ENCODE results near the gene MAP3K19. TPM values are rescaled to one million over a fixed set of nuclear protein-coding genes. Genes with fewer than 3 reads are reported as not detected.

Gene MAP3K19
- total and polyA plus RNA-seq, 2 experiments from 2014 or later: not detected

GRCh38 chr2:134999521-134999920 is 47.7 kb downstream of the MAP3K19 start:
- Histone ChIP-seq H3K36me3 (replicated peaks; ENCODE audit: insufficient read depth, low read depth) (no peaks in the 10 kb centered on the region), H3K4me1 (ENCODE audit: insufficient read depth) (no peaks in the 10 kb centered on the region), H3K4me2 (no peak overlapping the region), H3K27me3 (no peaks in the 10 kb centered on the region), H3K9me3 (ENCODE audit: low read depth) (no peaks in the 10 kb centered on the region), H4K20me1 (ENCODE audit: insufficient read depth, poor library complexity, severe bottlenecking) (no peaks in the 10 kb centered on the region), H3K9me2 (replicated peaks; ENCODE audit: insufficient read depth) (no peaks in the 10 kb centered on the region), H3K27ac (no peak overlapping the region), H2AFZ (no peak overlapping the region), H3K79me2 (no peaks in the 10 kb centered on the region), H3K4me3 (no peak overlapping the region)
- 74% methylated on average over 2 of the region's 2 CpGs for WGBS (ENCODE audit: low lambda C conversion rate, missing lambda C conversion rate)
- DNase-seq (ENCODE audit: low spot score): no peak
- TF ChIP-seq EZH2phosphoT487 (IDR thresholded peaks at IDR 0.05; ENCODE audit: low read depth, severe bottlenecking, unreplicated experiment) (no peak), CTCF (IDR thresholded peaks at IDR 0.05; ENCODE audit: poor library complexity) (no peak), EZH2 (IDR thresholded peaks at IDR 0.05; ENCODE audit: borderline replicate concordance) (no peak)

- Histone ChIP-seq H3K4me1 (ENCODE audit: insufficient read depth) (no peaks in the 10 kb centered on the region), H3K4me3 (no peak overlapping the region), H3K27me3 (peaks cover 15% of the 10 kb centered on the region), H3K9me2 (replicated peaks; ENCODE audit: insufficient read depth) (no peaks in the 10 kb centered on the region), H3K79me2 (no peaks in the 10 kb centered on the region), H3K4me2 (no peak overlapping the region), H3K9me3 (ENCODE audit: low read depth) (no peaks in the 10 kb centered on the region), H3K36me3 (replicated peaks; ENCODE audit: insufficient read depth, low read depth) (no peaks in the 10 kb centered on the region), H4K20me1 (ENCODE audit: insufficient read depth, poor library complexity, severe bottlenecking) (no peaks in the 10 kb centered on the region), H3K27ac (no peak overlapping the region), H2AFZ (no peak overlapping the region)
- 21% methylated on average over 3 of the region's 3 CpGs for WGBS (ENCODE audit: low lambda C conversion rate, missing lambda C conversion rate)
- TF ChIP-seq EZH2 (IDR thresholded peaks at IDR 0.05; ENCODE audit: borderline replicate concordance) (no peak), CTCF (IDR thresholded peaks at IDR 0.05; ENCODE audit: poor library complexity) (peak; percentile 60)
- peak; percentile 39 for DNase-seq (ENCODE audit: low spot score)
These were observed 58.1 kb downstream of the MAP3K19 start for GRCh38 chr2:134988994-134989605.

DNA sequence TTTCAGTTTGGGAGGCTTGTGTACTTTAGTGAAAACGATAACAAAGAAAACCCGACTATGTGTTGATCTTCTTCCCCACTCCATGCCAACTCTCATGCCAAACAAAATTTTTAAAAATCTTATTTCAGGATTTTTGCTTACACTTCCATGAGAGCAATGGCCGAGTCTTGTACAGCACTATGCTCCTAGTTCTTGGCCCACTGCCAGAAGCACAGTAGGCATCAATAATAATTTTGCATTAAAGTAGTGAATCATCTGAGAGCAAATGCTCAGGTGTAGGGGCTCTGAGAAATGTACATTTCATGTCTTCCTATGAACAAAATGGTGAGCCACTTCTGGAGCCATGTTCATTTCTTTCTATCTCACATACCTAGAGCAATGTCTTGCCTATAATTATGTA is 62.2 kb downstream of the MAP3K19 start:
- TF ChIP-seq EZH2 (IDR thresholded peaks at IDR 0.05; ENCODE audit: borderline replicate concordance): no peak
- no peak for TF ChIP-seq CTCF (IDR thresholded peaks at IDR 0.05; ENCODE audit: poor library complexity)
- no peak for TF ChIP-seq EZH2phosphoT487 (IDR thresholded peaks at IDR 0.05; ENCODE audit: low read depth, severe bottlenecking, unreplicated experiment)
- peaks cover 15% of the 10 kb centered on the region for H3K27me3 ChIP-seq
- H3K4me3 ChIP-seq: no peak overlapping the region
- DNase-seq (ENCODE audit: low spot score): no peak
- H3K4me2 ChIP-seq: no peak overlapping the region
- H2AFZ ChIP-seq: no peak overlapping the region
- H3K36me3 ChIP-seq (replicated peaks; ENCODE audit: insufficient read depth, low read depth): no peaks in the 10 kb centered on the region
- H3K9me2 ChIP-seq (replicated peaks; ENCODE audit: insufficient read depth): no peaks in the 10 kb centered on the region
- H3K4me1 ChIP-seq (ENCODE audit: insufficient read depth): no peaks in the 10 kb centered on the region
- H3K79me2 ChIP-seq: no peaks in the 10 kb centered on the region
- 96% methylated on average over 3 of the region's 3 CpGs for WGBS (ENCODE audit: low lambda C conversion rate, missing lambda C conversion rate)
- H3K9me3 ChIP-seq (ENCODE audit: low read depth): no peaks in the 10 kb centered on the region
- H4K20me1 ChIP-seq (ENCODE audit: insufficient read depth, poor library complexity, severe bottlenecking): no peaks in the 10 kb centered on the region
- no peak overlapping the region for H3K27ac ChIP-seq

Data from hepatocyte (in vitro differentiated cells).